HEK293 (cell line): ENCODE results near the gene LCA5L.

Experiments used
- EGR2 ChIP-seq: fragments of 450-650 bp; formaldehyde crosslinking; IDR thresholded peaks from 2 replicates; pipeline ENCODE4 v1.5.1; 2016; ENCODE audit warnings: low read depth, missing biosample characterization, missing genetic modification characterization
- ELK4 ChIP-seq: IDR thresholded peaks from 2 replicates; pipeline ENCODE4 v1.6.1; 2011; ENCODE audit warnings: mild to moderate bottlenecking, low read depth, low read length, borderline replicate concordance
- MEIS1 ChIP-seq: sonication (generic); formaldehyde crosslinking; IDR thresholded peaks from 2 replicates; pipeline ENCODE4 v1.8.1; 2022; ENCODE audit warnings: missing genetic modification reagents, mild to moderate bottlenecking, borderline replicate concordance
- OVOL3 ChIP-seq: fragments of 450-650 bp; formaldehyde crosslinking; IDR thresholded peaks from 2 replicates; pipeline ENCODE4 v1.5.1; 2016; ENCODE audit warnings: missing biosample characterization, missing genetic modification characterization
- ZNF114 ChIP-seq: fragments of 450-650 bp; formaldehyde crosslinking; IDR thresholded peaks from 2 replicates; pipeline ENCODE4 v1.5.0; 2017; ENCODE audit warnings: missing biosample characterization, missing genetic modification characterization
- ZNF146 ChIP-seq: fragments of 450-650 bp; formaldehyde crosslinking; IDR thresholded peaks from 2 replicates; pipeline ENCODE4 v1.5.1; 2016; ENCODE audit warnings: missing biosample characterization, missing genetic modification characterization
- ZNF157 ChIP-seq: fragments of 450-650 bp; formaldehyde crosslinking; IDR thresholded peaks from 2 replicates; pipeline ENCODE4 v1.5.1; 2016; ENCODE audit warnings: missing biosample characterization, missing genetic modification characterization
- ZNF19 ChIP-seq: fragments of 450-650 bp; formaldehyde crosslinking; IDR thresholded peaks from 2 replicates; pipeline ENCODE4; 2016; ENCODE audit warnings: missing biosample characterization, missing genetic modification characterization, low read depth
- ZNF248 ChIP-seq: fragments of 450-650 bp; formaldehyde crosslinking; IDR thresholded peaks from 2 replicates; pipeline ENCODE4 v1.5.1; 2017; ENCODE audit warnings: missing biosample characterization, missing genetic modification characterization
- ZNF280C ChIP-seq: fragments of 450-650 bp; formaldehyde crosslinking; IDR thresholded peaks from 2 replicates; pipeline ENCODE4 v1.5.1; 2016; ENCODE audit warnings: missing biosample characterization, missing genetic modification characterization
- ZNF354C ChIP-seq: fragments of 450-650 bp; formaldehyde crosslinking; IDR thresholded peaks from 2 replicates; pipeline ENCODE4 v1.5.1; 2016; ENCODE audit warnings: missing biosample characterization, missing genetic modification characterization, low read depth, borderline replicate concordance
- ZNF488 ChIP-seq: fragments of 450-650 bp; formaldehyde crosslinking; IDR thresholded peaks from 2 replicates; pipeline ENCODE4 v1.5.1; 2016; ENCODE audit warnings: missing biosample characterization, missing genetic modification characterization
- ZNF544 ChIP-seq: fragments of 450-650 bp; formaldehyde crosslinking; IDR thresholded peaks from 2 replicates; pipeline ENCODE4 v1.5.0; 2017; ENCODE audit warnings: missing biosample characterization, missing genetic modification characterization
- ZNF555 ChIP-seq: fragments of 450-650 bp; formaldehyde crosslinking; conservative IDR thresholded peaks from 2 replicates; pipeline ENCODE4 v1.5.1; 2017; ENCODE audit warnings: missing biosample characterization, mild to moderate bottlenecking, missing genetic modification characterization, inconsistent platforms
- ZNF585B ChIP-seq: fragments of 450-650 bp; formaldehyde crosslinking; IDR thresholded peaks from 2 replicates; pipeline ENCODE4 v1.5.1; 2016; ENCODE audit warnings: missing biosample characterization, missing genetic modification characterization
- ZNF600 ChIP-seq: fragments of 450-650 bp; formaldehyde crosslinking; IDR thresholded peaks from 2 replicates; pipeline ENCODE4 v1.5.1; 2016; ENCODE audit warnings: missing biosample characterization, missing genetic modification characterization
- ZNF639 ChIP-seq: fragments of 450-650 bp; formaldehyde crosslinking; IDR thresholded peaks from 2 replicates; pipeline ENCODE4 v1.5.1; 2016; ENCODE audit warnings: missing biosample characterization, missing genetic modification characterization
- ZNF654 ChIP-seq: fragments of 450-650 bp; formaldehyde crosslinking; IDR thresholded peaks from 2 replicates; pipeline ENCODE4 v1.5.1; 2016; ENCODE audit warnings: low read depth, missing biosample characterization, missing genetic modification characterization
- ZNF660 ChIP-seq: fragments of 450-650 bp; IDR thresholded peaks from 2 replicates; pipeline ENCODE4 v1.5.1; 2018; ENCODE audit warnings: missing biosample characterization, mild to moderate bottlenecking, missing genetic modification characterization
- ZNF701 ChIP-seq: fragments of 450-650 bp; formaldehyde crosslinking; IDR thresholded peaks from 2 replicates; pipeline ENCODE4 v1.5.1; 2016; ENCODE audit warnings: missing biosample characterization, missing genetic modification characterization
- ZNF707 ChIP-seq: fragments of 450-650 bp; formaldehyde crosslinking; IDR thresholded peaks from 2 replicates; pipeline ENCODE4 v1.5.1; 2016; ENCODE audit warnings: missing biosample characterization, missing genetic modification characterization
- ZNF777 ChIP-seq: fragments of 450-650 bp; formaldehyde crosslinking; IDR thresholded peaks from 2 replicates; pipeline ENCODE4 v1.5.1; 2017; ENCODE audit warnings: missing biosample characterization, missing genetic modification characterization, borderline replicate concordance
- ZSCAN30 ChIP-seq: fragments of 450-650 bp; IDR thresholded peaks from 2 replicates; pipeline ENCODE4 v1.5.1; 2018; ENCODE audit warnings: missing biosample characterization, mild to moderate bottlenecking, missing genetic modification characterization, moderate library complexity
- TF ChIP-seq, protein P1 (sequence below): fragments of 450-650 bp; formaldehyde crosslinking; IDR thresholded peaks from 2 replicates; pipeline ENCODE4 v1.5.1; 2016; ENCODE audit warnings: missing biosample characterization, missing genetic modification characterization
- TF ChIP-seq, protein P2 (sequence below): fragments of 450-650 bp; formaldehyde crosslinking; IDR thresholded peaks from 2 replicates; pipeline ENCODE4 v1.5.1; 2016; ENCODE audit warnings: missing biosample characterization, missing genetic modification characterization
- TF ChIP-seq, protein P3 (sequence below): fragments of 450-650 bp; formaldehyde crosslinking; IDR thresholded peaks from 2 replicates; pipeline ENCODE4 v1.5.1; 2017; ENCODE audit warnings: missing biosample characterization, missing genetic modification characterization

LCA5L gene

GRCh38 chr21:39388038-39388810 lies 57.4 kb downstream of the LCA5L start (continued):
- TF ChIP-seq, protein P1, sequence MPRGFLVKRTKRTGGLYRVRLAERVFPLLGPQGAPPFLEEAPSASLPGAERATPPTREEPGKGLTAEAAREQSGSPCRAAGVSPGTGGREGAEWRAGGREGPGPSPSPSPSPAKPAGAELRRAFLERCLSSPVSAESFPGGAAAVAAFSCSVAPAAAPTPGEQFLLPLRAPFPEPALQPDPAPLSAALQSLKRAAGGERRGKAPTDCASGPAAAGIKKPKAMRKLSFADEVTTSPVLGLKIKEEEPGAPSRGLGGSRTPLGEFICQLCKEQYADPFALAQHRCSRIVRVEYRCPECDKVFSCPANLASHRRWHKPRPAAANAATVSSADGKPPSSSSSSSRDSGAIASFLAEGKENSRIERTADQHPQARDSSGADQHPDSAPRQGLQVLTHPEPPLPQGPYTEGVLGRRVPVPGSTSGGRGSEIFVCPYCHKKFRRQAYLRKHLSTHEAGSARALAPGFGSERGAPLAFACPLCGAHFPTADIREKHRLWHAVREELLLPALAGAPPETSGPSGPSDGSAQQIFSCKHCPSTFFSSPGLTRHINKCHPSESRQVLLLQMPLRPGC (tag by site-specific recombination): peak; percentile 56
- TF ChIP-seq EGR2 (tag by site-specific recombination): peak; percentile 57
- no peak for TF ChIP-seq ZNF488
- no peak for TF ChIP-seq ZNF544 (tag by site-specific recombination)
- TF ChIP-seq ZNF707 (tag by site-specific recombination): no peak
- TF ChIP-seq ZNF777 (tag by site-specific recombination): no peak
- TF ChIP-seq ZNF19 (tag by site-specific recombination): no peak
- TF ChIP-seq, protein P2, sequence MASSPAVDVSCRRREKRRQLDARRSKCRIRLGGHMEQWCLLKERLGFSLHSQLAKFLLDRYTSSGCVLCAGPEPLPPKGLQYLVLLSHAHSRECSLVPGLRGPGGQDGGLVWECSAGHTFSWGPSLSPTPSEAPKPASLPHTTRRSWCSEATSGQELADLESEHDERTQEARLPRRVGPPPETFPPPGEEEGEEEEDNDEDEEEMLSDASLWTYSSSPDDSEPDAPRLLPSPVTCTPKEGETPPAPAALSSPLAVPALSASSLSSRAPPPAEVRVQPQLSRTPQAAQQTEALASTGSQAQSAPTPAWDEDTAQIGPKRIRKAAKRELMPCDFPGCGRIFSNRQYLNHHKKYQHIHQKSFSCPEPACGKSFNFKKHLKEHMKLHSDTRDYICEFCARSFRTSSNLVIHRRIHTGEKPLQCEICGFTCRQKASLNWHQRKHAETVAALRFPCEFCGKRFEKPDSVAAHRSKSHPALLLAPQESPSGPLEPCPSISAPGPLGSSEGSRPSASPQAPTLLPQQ: peak; percentile 85
- TF ChIP-seq ZNF585B: no peak; the same call in 1 of the 2 replicates
- TF ChIP-seq MEIS1 (CRISPR knock-in tag): no peak
- TF ChIP-seq ZNF600 (tag by site-specific recombination): peak; percentile 87
- no peak for TF ChIP-seq ELK4
- no peak for TF ChIP-seq ZNF146 (tag by site-specific recombination)
- TF ChIP-seq ZNF157 (tag by site-specific recombination): no peak
- 0 out of 2 replicates have a peak, but pooled peaks have one; percentile 20 for TF ChIP-seq OVOL3 (tag by site-specific recombination)
- TF ChIP-seq ZNF280C (tag by site-specific recombination): no peak
- TF ChIP-seq ZNF248: no peak
- TF ChIP-seq ZNF660 (tag by site-specific recombination): no peak; the same call in 1 of the 2 replicates
- TF ChIP-seq ZNF354C (tag by site-specific recombination): no peak
- TF ChIP-seq ZNF114: no peak
- TF ChIP-seq ZNF701 (tag by site-specific recombination): no peak
- TF ChIP-seq ZSCAN30: no peak; the same call in none of the 2 replicates
- TF ChIP-seq, protein P3, sequence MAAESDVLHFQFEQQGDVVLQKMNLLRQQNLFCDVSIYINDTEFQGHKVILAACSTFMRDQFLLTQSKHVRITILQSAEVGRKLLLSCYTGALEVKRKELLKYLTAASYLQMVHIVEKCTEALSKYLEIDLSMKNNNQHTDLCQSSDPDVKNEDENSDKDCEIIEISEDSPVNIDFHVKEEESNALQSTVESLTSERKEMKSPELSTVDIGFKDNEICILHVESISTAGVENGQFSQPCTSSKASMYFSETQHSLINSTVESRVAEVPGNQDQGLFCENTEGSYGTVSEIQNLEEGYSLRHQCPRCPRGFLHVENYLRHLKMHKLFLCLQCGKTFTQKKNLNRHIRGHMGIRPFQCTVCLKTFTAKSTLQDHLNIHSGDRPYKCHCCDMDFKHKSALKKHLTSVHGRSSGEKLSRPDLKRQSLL (tag by site-specific recombination): no peak
- no peak for TF ChIP-seq ZNF555 (tag by site-specific recombination)
- peak; percentile 54 for TF ChIP-seq ZNF639 (tag by site-specific recombination)
- peak; percentile 70 for TF ChIP-seq ZNF654 (tag by site-specific recombination)
